ENCODE results near the gene NCAPG2.

The NCAPG2 gene, protein sequence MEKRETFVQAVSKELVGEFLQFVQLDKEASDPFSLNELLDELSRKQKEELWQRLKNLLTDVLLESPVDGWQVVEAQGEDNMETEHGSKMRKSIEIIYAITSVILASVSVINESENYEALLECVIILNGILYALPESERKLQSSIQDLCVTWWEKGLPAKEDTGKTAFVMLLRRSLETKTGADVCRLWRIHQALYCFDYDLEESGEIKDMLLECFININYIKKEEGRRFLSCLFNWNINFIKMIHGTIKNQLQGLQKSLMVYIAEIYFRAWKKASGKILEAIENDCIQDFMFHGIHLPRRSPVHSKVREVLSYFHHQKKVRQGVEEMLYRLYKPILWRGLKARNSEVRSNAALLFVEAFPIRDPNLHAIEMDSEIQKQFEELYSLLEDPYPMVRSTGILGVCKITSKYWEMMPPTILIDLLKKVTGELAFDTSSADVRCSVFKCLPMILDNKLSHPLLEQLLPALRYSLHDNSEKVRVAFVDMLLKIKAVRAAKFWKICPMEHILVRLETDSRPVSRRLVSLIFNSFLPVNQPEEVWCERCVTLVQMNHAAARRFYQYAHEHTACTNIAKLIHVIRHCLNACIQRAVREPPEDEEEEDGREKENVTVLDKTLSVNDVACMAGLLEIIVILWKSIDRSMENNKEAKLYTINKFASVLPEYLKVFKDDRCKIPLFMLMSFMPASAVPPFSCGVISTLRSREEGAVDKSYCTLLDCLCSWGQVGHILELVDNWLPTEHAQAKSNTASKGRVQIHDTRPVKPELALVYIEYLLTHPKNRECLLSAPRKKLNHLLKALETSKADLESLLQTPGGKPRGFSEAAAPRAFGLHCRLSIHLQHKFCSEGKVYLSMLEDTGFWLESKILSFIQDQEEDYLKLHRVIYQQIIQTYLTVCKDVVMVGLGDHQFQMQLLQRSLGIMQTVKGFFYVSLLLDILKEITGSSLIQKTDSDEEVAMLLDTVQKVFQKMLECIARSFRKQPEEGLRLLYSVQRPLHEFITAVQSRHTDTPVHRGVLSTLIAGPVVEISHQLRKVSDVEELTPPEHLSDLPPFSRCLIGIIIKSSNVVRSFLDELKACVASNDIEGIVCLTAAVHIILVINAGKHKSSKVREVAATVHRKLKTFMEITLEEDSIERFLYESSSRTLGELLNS

DNA sequence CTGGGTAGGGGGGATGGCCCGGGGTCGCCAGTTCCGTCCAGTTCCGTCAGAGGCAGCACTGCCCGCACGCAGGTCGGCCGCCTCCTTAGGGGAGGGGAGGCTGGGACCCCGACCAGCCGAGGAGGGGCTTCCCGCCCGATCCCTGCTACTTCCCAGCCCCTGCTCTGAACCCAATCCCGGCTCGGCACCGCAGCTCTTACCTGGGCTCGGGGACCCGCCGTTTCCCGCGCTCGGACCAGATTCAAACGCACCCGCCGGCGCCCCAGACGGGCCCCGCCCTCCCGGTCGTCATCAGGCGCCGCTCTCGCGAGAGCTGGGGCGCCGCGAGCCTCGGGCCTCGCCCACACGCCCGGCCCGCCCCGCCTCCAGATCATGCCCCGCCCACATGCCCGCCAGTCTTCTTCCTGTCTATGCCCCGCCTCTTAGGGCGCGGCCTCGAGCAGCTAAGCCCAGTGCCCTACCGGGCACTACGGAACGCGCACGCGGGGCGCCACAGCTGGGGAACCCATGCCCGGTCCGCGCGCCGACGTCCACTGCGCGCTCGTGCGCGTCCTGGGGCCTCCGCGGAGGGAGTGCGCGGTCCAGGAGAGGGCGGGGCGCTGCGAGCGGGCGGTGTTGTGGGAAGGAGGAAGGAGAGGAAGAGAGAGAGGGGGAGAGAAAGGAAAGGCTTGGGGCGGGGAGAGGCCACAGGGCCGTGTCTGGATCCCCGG is at the start of gene NCAPG2:
NCAPG2 (minus strand) TSS at position 281 of the 710 bp plus-strand sequence. CDS start 2,905 bp downstream, outside the sequence.
- H3K27ac Mint-ChIP-seq: peak within 1 kb of the TSS; percentile 77
- peaks cover 16% of the 10 kb centered on the region for H3K4me1 Mint-ChIP-seq (ENCODE audit: low read depth)
- H3K4me3 Mint-ChIP-seq: peak within 1 kb of the TSS; percentile 91
- no peaks in the 10 kb centered on the region for H3K27me3 Mint-ChIP-seq
- no peaks in the 10 kb centered on the region for H3K9me3 Mint-ChIP-seq (ENCODE audit: low read depth)
- H3K36me3 Mint-ChIP-seq: no peaks in the 10 kb centered on the region

DNA sequence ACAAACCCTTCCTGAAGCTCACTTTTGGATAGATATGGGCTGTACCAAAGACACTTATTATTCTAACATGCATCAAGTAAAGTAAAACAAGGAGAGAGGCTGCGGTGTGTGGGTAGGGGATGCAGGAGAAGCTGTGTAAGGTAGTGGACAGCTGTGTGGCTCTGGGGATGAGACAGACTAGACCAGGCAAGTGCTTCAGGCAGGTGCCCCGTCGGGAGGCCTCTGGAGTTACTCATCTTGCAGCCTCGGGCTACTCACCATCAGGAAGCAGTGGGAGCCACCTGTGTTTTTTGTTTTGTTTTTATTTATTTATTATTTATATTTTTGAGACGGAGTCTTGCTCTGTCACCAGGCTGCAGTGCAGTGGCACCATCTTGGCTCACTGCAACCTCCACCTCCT is 49.3 kb upstream of the NCAPG2 start:
- H3K36me3 Mint-ChIP-seq: peaks cover 12% of the 10 kb centered on the region
- H3K27me3 Mint-ChIP-seq: no peaks in the 10 kb centered on the region
- no peaks in the 10 kb centered on the region for H3K9me3 Mint-ChIP-seq (ENCODE audit: low read depth)
- H3K4me3 Mint-ChIP-seq: no peak overlapping the region
- H3K27ac Mint-ChIP-seq: peak overlapping the region; percentile 34
- no peaks in the 10 kb centered on the region for H3K4me1 Mint-ChIP-seq (ENCODE audit: low read depth)

DNA sequence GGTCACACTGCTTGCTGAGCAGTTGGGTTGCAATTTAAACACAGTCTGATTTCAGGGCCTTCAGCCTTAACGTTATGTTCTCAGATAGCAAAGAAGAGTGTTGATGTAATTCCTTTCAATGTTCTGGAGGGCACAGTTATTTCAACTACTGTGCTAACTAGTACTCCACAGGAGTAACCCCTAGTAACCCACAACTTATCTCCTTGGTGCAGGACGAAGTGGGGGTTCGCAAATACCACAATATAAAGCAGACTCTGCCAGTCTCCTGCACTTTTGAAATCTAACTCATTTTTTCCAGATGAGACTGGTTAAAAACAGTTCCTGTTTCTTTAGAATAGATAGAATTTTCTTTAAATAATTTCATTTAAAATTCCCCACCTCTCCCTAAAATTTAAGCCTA is 47.1 kb upstream of the NCAPG2 start:
- peaks cover 8% of the 10 kb centered on the region for H3K36me3 Mint-ChIP-seq
- H3K9me3 Mint-ChIP-seq (ENCODE audit: low read depth): no peaks in the 10 kb centered on the region
- H3K4me3 Mint-ChIP-seq: no peak overlapping the region
- peak overlapping the region; percentile 70 for H3K27ac Mint-ChIP-seq
- H3K4me1 Mint-ChIP-seq (ENCODE audit: low read depth): no peaks in the 10 kb centered on the region
- no peaks in the 10 kb centered on the region for H3K27me3 Mint-ChIP-seq

DNA sequence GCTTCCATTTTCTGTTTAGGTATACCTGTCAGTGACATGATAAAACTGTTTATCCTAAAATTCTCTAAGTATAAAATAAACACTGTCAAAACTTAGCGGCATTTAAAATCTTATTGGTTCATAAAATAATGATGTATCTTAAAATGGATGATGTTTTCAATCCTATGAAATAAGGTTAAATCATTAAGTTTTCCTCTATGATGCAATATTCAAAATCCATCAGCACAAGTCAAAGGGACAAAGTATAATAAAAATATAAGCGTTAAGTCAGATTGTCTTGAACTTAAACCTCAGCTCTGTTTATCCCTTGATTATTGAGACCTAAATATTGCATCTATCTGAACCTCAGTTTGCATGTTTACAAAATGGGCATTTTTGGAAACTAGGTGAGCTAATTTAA is 46.6 kb upstream of the NCAPG2 start:
- Mint-ChIP-seq H3K4me1 (ENCODE audit: low read depth) (no peaks in the 10 kb centered on the region), H3K9me3 (ENCODE audit: low read depth) (no peaks in the 10 kb centered on the region), H3K27me3 (no peaks in the 10 kb centered on the region), H3K4me3 (no peak overlapping the region), H3K36me3 (peaks cover 8% of the 10 kb centered on the region), H3K27ac (peak overlapping the region; percentile 10)

DNA sequence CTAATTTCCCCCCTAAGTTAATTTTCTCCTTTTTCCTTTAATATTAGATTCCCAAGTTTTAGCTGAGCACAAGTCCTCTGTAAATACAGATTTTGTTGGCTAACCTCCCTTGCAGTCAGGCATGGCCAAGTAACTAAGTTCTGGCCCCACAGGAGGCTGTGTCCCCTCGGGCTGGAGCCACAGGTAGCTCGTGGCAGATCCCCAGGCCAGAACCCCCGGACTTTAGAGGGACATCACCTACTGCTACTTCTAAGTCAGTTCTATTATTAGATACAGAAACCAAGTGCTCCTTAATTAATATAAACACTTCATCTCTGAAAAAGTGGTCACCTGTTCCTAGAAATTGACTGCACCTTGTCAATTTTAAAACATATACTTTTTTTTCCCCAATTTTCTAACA is 46.1 kb upstream of the NCAPG2 start:
- Mint-ChIP-seq H3K4me1 (ENCODE audit: low read depth) (no peaks in the 10 kb centered on the region), H3K9me3 (ENCODE audit: low read depth) (no peaks in the 10 kb centered on the region), H3K36me3 (peaks cover 8% of the 10 kb centered on the region), H3K27me3 (no peaks in the 10 kb centered on the region), H3K27ac (peak overlapping the region; percentile 46), H3K4me3 (no peak overlapping the region)

DNA sequence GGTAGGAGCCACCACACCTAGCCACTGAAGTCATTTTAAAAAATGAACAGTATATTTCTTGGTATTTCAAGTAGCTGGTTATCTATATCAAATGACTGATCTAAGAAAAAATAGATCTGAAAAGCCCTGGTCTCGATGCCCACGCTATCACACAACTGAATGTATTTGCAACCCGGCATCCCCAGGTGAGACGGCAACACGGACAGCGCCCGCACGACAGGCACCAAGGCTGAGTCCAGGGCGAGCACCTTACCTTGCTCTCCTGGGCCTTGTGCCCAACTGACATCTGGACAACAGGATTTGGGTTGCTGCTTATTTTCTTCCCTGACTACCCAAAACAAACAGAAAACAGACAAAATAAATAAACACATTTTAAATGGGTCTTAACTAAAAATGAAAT is 44.8 kb upstream of the NCAPG2 start:
- H3K4me3 Mint-ChIP-seq: no peak overlapping the region
- H3K27ac Mint-ChIP-seq: no peak overlapping the region
- H3K4me1 Mint-ChIP-seq (ENCODE audit: low read depth): no peaks in the 10 kb centered on the region
- H3K27me3 Mint-ChIP-seq: no peaks in the 10 kb centered on the region
- no peaks in the 10 kb centered on the region for H3K9me3 Mint-ChIP-seq (ENCODE audit: low read depth)
- peaks cover 6% of the 10 kb centered on the region for H3K36me3 Mint-ChIP-seq

DNA sequence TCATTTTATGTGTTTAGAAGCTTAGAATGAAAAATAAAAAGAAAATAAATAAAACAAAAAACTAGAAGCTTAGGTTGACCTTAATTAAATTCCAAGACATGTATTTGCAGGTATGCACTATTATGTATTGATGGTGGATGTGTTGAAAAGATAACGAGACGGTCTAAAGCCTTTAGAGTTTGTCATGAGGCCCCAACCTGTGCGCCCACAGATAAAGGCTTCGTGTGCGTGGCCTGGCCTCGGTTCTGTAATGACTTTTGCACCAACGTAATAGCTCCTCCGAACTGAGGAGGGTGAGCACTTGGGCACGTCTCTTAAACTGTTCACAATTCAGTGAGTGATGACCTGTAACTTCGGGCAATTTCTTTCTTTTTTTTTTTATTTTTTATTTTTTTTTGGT is 43.7 kb upstream of the NCAPG2 start:
- no peak overlapping the region for H3K27ac Mint-ChIP-seq
- no peaks in the 10 kb centered on the region for H3K27me3 Mint-ChIP-seq
- H3K9me3 Mint-ChIP-seq (ENCODE audit: low read depth): no peaks in the 10 kb centered on the region
- no peak overlapping the region for H3K4me3 Mint-ChIP-seq
- peaks cover 6% of the 10 kb centered on the region for H3K36me3 Mint-ChIP-seq
- H3K4me1 Mint-ChIP-seq (ENCODE audit: low read depth): no peaks in the 10 kb centered on the region

DNA sequence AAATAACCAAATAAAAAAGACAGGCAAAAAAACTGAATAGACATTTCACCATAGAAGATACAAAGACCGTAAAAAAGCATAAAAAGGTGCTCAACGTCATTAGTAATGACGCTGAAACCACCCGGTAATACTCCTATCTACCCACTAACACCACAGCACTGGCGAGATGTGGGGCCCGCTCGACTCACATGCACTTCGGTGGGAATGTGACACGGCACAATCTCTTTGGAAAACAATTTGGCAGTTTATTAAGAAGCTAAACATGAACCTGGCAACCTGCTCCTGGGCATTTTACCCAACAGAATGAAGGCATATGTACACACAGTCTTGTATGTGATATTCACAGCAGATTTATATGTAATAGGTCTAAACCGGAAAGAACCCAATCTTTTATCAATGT is 42.8 kb upstream of the NCAPG2 start:
- no peak overlapping the region for H3K27ac Mint-ChIP-seq
- no peaks in the 10 kb centered on the region for H3K27me3 Mint-ChIP-seq
- peaks cover 6% of the 10 kb centered on the region for H3K36me3 Mint-ChIP-seq
- no peaks in the 10 kb centered on the region for H3K9me3 Mint-ChIP-seq (ENCODE audit: low read depth)
- no peaks in the 10 kb centered on the region for H3K4me1 Mint-ChIP-seq (ENCODE audit: low read depth)
- H3K4me3 Mint-ChIP-seq: no peak overlapping the region

DNA sequence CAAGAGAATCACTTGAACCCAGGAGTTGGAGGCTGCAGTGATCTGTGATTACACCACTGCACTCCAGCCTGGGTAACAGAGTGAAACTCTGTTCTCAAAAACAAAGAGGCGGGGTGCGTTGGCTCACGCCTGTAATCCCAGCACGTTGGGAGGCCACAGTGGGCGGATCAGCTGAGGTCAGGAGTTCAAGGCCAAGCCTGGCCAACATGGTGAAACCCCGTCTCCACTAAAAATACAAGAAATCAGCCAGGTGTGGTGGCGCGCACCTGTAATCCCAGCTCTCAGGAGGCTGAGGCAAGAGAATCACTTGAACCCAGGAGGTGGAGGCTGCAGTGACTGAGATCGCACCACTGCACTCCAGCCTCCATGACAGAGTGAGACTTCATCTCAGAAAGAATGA is 42.4 kb upstream of the NCAPG2 start:
- Mint-ChIP-seq H3K9me3 (ENCODE audit: low read depth) (no peaks in the 10 kb centered on the region), H3K4me1 (ENCODE audit: low read depth) (no peaks in the 10 kb centered on the region), H3K27ac (no peak overlapping the region), H3K36me3 (peaks cover 6% of the 10 kb centered on the region), H3K4me3 (no peak overlapping the region), H3K27me3 (no peaks in the 10 kb centered on the region)

DNA sequence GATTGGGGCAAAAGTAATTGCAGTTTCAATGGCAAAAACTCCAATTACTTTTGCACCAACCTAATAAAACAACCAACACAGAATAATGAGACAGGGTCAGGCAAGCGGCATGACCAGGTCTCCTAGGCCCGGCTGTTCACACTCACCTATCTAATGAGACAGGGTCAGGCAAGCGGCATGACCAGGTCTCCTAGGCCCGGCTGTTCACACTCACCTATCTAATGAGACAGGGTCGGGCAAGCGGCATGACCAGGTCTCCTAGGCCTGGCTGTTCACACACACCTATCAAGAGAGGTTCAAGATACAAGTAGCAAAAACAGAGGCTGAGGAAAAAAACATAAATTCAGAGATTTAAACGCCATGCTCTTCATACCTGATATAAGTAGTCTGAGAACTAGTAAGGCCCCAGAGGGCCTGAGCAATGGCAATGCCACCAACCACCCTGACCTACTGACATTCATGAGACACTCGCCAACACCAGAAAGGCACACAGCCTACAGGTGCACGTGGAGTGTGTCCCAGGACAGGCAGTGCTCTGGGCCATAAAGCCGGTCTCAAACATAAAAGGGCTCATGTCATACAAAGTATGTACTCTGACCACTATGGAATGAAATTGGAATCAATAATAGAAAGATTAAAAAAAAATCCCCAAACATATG is 40.6 kb upstream of the NCAPG2 start:
- Mint-ChIP-seq H3K27ac (no peak overlapping the region), H3K27me3 (no peaks in the 10 kb centered on the region), H3K4me3 (no peak overlapping the region), H3K36me3 (peaks cover 6% of the 10 kb centered on the region), H3K9me3 (ENCODE audit: low read depth) (no peaks in the 10 kb centered on the region), H3K4me1 (ENCODE audit: low read depth) (no peaks in the 10 kb centered on the region)

DNA sequence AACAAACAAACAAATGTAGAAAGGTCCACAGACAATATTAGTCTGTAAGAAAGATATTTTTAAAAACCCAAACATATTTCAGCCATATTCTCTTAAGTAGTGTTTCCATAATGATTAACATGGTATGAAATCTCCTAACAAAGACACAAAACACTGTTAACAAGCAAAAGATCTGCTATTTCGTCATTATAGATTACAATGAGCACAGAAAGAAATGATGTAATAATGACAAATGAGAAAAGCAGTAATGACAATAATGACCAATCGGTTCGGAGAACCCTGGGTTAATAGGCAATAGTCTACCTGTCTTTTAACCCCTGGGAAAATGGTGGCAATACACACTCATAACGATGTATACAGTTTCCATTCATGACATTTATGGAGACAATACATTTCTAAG is 39.5 kb upstream of the NCAPG2 start:
- no peaks in the 10 kb centered on the region for H3K4me1 Mint-ChIP-seq (ENCODE audit: low read depth)
- H3K36me3 Mint-ChIP-seq: peaks cover 6% of the 10 kb centered on the region

DNA sequence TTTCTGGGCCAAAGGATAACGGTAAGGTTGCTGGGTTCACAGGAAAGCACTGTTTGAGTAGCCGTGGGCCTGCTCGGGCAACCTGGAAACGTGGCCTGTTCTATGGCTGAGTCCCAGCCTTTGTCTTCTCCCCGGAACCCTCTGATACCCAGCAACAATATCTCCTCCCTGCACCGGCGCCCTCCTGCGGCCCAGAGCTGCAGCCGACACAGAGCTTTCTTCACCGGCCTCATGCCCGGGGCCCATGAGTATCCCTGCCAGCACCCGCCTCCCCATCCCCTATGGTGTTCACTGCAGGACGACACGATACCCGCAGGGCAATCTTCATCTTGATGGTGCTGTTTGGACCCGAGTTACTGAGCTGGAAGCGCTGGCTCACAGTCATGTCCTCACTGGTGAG is 38.6 kb upstream of the NCAPG2 start:
- Mint-ChIP-seq H3K36me3 (peaks cover 8% of the 10 kb centered on the region), H3K27ac (peak overlapping the region; percentile 28), H3K27me3 (no peaks in the 10 kb centered on the region), H3K9me3 (ENCODE audit: low read depth) (no peaks in the 10 kb centered on the region), H3K4me1 (ENCODE audit: low read depth) (no peaks in the 10 kb centered on the region), H3K4me3 (no peak overlapping the region)

More for the DNA sequence above, 39.5 kb upstream of the NCAPG2 start:
- no peaks in the 10 kb centered on the region for H3K27me3 Mint-ChIP-seq
- peak overlapping the region; percentile 58 for H3K27ac Mint-ChIP-seq
- no peak overlapping the region for H3K4me3 Mint-ChIP-seq
- no peaks in the 10 kb centered on the region for H3K9me3 Mint-ChIP-seq (ENCODE audit: low read depth)

DNA sequence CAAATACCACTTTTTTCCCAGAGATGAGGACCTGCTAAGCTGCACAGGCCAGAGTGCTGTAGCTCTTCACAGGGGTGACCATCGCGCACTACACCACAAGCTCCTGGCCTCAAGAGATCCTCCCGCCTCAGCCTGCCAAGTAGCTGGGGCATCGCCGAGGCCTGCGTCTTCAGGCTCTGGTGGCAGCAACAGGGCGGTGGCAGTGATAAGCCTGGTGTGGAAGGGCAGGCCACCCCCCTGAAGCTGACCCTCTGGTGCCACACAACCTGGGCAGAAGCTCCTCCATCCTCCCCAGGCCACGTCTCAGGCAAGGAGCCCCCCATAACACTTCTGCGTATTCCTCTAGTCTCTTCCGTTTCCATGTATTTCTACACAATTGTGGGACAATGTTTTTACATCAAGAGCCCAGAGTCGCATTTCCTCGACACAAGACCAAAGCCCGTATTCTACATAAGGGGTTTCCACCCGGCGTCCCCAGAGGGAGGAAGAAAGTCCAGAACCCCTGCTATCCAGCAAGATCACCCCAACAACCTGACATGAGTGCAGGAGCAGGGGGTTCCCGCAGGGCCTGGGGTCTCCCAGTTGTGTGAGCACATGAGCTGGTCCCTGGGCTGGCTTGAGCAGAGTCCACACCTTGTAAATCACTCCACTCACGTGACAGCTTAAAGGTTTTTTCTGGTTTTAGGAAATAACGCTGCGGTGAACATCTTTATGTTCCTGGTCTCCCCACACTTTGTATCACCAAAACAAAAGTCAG is 37.6 kb upstream of the NCAPG2 start:
- Mint-ChIP-seq H3K27me3 (no peaks in the 10 kb centered on the region), H3K27ac (peak overlapping the region; percentile 70), H3K4me3 (no peak overlapping the region), H3K9me3 (ENCODE audit: low read depth) (no peaks in the 10 kb centered on the region), H3K36me3 (peaks cover 5% of the 10 kb centered on the region), H3K4me1 (ENCODE audit: low read depth) (no peaks in the 10 kb centered on the region)
